ENCODE measurements around the gene KIF6.

DNA sequence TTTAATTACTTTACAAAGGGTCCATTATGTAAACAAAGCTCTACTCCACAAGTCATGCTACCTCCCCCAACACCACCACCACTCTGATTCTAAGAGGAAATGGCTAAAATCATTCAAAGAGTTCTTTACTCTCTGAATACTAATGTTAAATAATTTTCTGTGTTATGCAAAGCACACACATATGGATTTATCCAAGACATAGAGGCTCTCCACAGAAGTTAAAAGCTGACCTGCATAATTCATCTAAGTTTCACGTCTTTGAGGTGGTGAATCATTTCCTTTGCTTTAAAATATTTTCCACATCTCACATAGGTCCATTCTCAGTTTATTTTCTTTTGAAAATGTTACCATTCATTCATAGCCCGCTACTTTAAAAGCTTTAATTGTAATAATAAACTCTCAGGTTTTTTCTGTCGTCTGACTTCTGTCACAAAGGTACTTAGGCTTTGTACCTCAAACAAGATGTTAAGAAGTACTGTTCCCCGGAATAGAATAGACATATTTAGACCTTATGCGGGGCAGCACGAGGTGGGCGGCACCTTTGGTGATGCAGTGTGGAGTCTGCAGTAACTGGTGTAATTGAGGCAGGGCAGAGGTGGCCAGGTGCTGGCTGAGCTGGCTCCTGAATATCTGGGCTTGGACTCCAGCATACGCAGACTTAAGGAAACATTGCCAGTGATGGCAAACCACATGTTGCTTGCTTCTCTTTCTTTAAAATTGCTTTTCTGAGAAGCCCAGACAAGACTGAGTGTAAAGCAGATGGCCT is 55.8 kb downstream of the KIF6 start:
- TF ChIP-seq, protein P1, sequence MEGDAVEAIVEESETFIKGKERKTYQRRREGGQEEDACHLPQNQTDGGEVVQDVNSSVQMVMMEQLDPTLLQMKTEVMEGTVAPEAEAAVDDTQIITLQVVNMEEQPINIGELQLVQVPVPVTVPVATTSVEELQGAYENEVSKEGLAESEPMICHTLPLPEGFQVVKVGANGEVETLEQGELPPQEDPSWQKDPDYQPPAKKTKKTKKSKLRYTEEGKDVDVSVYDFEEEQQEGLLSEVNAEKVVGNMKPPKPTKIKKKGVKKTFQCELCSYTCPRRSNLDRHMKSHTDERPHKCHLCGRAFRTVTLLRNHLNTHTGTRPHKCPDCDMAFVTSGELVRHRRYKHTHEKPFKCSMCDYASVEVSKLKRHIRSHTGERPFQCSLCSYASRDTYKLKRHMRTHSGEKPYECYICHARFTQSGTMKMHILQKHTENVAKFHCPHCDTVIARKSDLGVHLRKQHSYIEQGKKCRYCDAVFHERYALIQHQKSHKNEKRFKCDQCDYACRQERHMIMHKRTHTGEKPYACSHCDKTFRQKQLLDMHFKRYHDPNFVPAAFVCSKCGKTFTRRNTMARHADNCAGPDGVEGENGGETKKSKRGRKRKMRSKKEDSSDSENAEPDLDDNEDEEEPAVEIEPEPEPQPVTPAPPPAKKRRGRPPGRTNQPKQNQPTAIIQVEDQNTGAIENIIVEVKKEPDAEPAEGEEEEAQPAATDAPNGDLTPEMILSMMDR (IDR thresholded peaks at IDR 0.05): no peak
- no peak for TF ChIP-seq POLR2A (IDR thresholded peaks at IDR 0.05)
- no peak for TF ChIP-seq POLR2AphosphoS5 (IDR thresholded peaks at IDR 0.05)
